ENCODE measurements around the gene SCP2.
A peak's percentile ranks its signal among the peaks of the same experiment; 100 is the strongest.

SCP2 gene

GRCh38 chr1:52907068-52907811, 19.8 kb upstream of the SCP2 start:
- H3K36me3 ChIP-seq (replicated peaks), result no peaks in the 10 kb centered on the region
- no peak overlapping the region for H3K4me3 ChIP-seq
- H3K27me3 ChIP-seq (ENCODE audit: low read depth), result no peaks in the 10 kb centered on the region
- no peaks in the 10 kb centered on the region for H3K9me3 ChIP-seq
- peaks cover 5% of the 10 kb centered on the region; the same call in 1 of the 2 replicates for H3K4me1 ChIP-seq
- no peak for DNase-seq (ENCODE audit: low spot score in 2 of 2)
- in situ Hi-C loops (cut with MboI; ENCODE audit: low sequenced_read_pairs), result loop anchor here (25.0 kb wide), 1 partner anchor 280 kb away; the partner anchor contains the start of gene CPT2

GRCh38 chr1:52907812-52908153, 19.3 kb upstream of the SCP2 start:
- in situ Hi-C loops (cut with MboI; ENCODE audit: low sequenced_read_pairs), result loop anchor here (25.0 kb wide), 1 partner anchor 280 kb away; the partner anchor contains the start of gene CPT2
- H3K9me3 ChIP-seq, result no peaks in the 10 kb centered on the region
- H3K4me1 ChIP-seq, result peaks cover 5% of the 10 kb centered on the region; the same call in 1 of the 2 replicates
- H3K36me3 ChIP-seq (replicated peaks), result no peaks in the 10 kb centered on the region
- no peak overlapping the region for H3K4me3 ChIP-seq
- DNase-seq (ENCODE audit: low spot score in 2 of 2), result no peak
- no peaks in the 10 kb centered on the region for H3K27me3 ChIP-seq (ENCODE audit: low read depth)

- DNase-seq (ENCODE audit: low spot score in 2 of 2), result no peak
- H3K4me1 ChIP-seq, result no peaks in the 10 kb centered on the region
- H3K36me3 ChIP-seq (replicated peaks), result no peaks in the 10 kb centered on the region
- in situ Hi-C loops (cut with MboI; ENCODE audit: low sequenced_read_pairs), result loop anchor here (25.0 kb wide), 1 partner anchor 276 kb away; the partner anchor contains the start of gene CPT2
- no peak overlapping the region for H3K4me3 ChIP-seq
- no peaks in the 10 kb centered on the region for H3K9me3 ChIP-seq
- no peaks in the 10 kb centered on the region for H3K27me3 ChIP-seq (ENCODE audit: low read depth)
Observed at GRCh38 chr1:52911541-52911940, 15.5 kb upstream of the SCP2 start.

GRCh38 chr1:52913014-52913413, 14.1 kb upstream of the SCP2 start:
- no peaks in the 10 kb centered on the region for H3K4me1 ChIP-seq

GRCh38 chr1:52913537-52913936, 13.5 kb upstream of the SCP2 start:
- no peaks in the 10 kb centered on the region for H3K4me1 ChIP-seq
- H3K4me3 ChIP-seq, result no peak overlapping the region
- H3K27me3 ChIP-seq (ENCODE audit: low read depth), result no peaks in the 10 kb centered on the region
- in situ Hi-C loops (cut with MboI; ENCODE audit: low sequenced_read_pairs), result loop anchor here (25.0 kb wide), 1 partner anchor 274 kb away; the partner anchor contains the start of gene CPT2
- no peaks in the 10 kb centered on the region for H3K9me3 ChIP-seq
- H3K36me3 ChIP-seq (replicated peaks), result no peaks in the 10 kb centered on the region
- peak in 1 of 2 experiments; percentile 59 for DNase-seq (ENCODE audit: low spot score in 2 of 2)

More at GRCh38 chr1:52913014-52913413, 14.1 kb upstream of the SCP2 start:
- Histone ChIP-seq H3K9me3 (no peaks in the 10 kb centered on the region), H3K36me3 (replicated peaks) (no peaks in the 10 kb centered on the region), H3K27me3 (ENCODE audit: low read depth) (no peaks in the 10 kb centered on the region), H3K4me3 (no peak overlapping the region)
- no peak for DNase-seq (ENCODE audit: low spot score in 2 of 2)
- in situ Hi-C loops (cut with MboI; ENCODE audit: low sequenced_read_pairs), result loop anchor here (25.0 kb wide), 1 partner anchor 274 kb away; the partner anchor contains the start of gene CPT2

- in situ Hi-C loops (cut with MboI; ENCODE audit: low sequenced_read_pairs), result loop anchor here (25.0 kb wide), 1 partner anchor 273 kb away; the partner anchor contains the start of gene CPT2
- no peaks in the 10 kb centered on the region for H3K36me3 ChIP-seq (replicated peaks)
- H3K9me3 ChIP-seq, result no peaks in the 10 kb centered on the region
- no peaks in the 10 kb centered on the region for H3K4me1 ChIP-seq
- no peak for DNase-seq (ENCODE audit: low spot score in 2 of 2)
- no peak overlapping the region for H3K4me3 ChIP-seq
- H3K27me3 ChIP-seq (ENCODE audit: low read depth), result no peaks in the 10 kb centered on the region
Observed at GRCh38 chr1:52914463-52914862, 12.6 kb upstream of the SCP2 start.

GRCh38 chr1:52915211-52915854, 11.7 kb upstream of the SCP2 start:
- Histone ChIP-seq H3K9me3 (no peaks in the 10 kb centered on the region), H3K4me1 (no peaks in the 10 kb centered on the region), H3K36me3 (replicated peaks) (no peaks in the 10 kb centered on the region), H3K4me3 (no peak overlapping the region), H3K27me3 (ENCODE audit: low read depth) (no peaks in the 10 kb centered on the region)
- no peak for DNase-seq (ENCODE audit: low spot score in 2 of 2)
- in situ Hi-C loops (cut with MboI; ENCODE audit: low sequenced_read_pairs), result loop anchor here (25.0 kb wide), 1 partner anchor 272 kb away; the partner anchor contains the start of gene CPT2

- in situ Hi-C loops (cut with MboI; ENCODE audit: low sequenced_read_pairs), result loop anchor here (25.0 kb wide), 1 partner anchor 271 kb away; the partner anchor contains the start of gene CPT2
- no peak for DNase-seq (ENCODE audit: low spot score in 2 of 2)
- H3K4me3 ChIP-seq, result no peak overlapping the region
- no peaks in the 10 kb centered on the region for H3K9me3 ChIP-seq
- H3K27me3 ChIP-seq (ENCODE audit: low read depth), result no peaks in the 10 kb centered on the region
- no peaks in the 10 kb centered on the region for H3K4me1 ChIP-seq
- no peaks in the 10 kb centered on the region for H3K36me3 ChIP-seq (replicated peaks)
Observed at GRCh38 chr1:52915855-52916220, 11.2 kb upstream of the SCP2 start.

- H3K9me3 ChIP-seq, result no peaks in the 10 kb centered on the region
- in situ Hi-C loops (cut with MboI; ENCODE audit: low sequenced_read_pairs), result loop anchor here (25.0 kb wide), 1 partner anchor 271 kb away; the partner anchor contains the start of gene CPT2
- no peaks in the 10 kb centered on the region for H3K4me1 ChIP-seq
- no peak overlapping the region for H3K4me3 ChIP-seq
- no peaks in the 10 kb centered on the region for H3K36me3 ChIP-seq (replicated peaks)
- no peak for DNase-seq (ENCODE audit: low spot score in 2 of 2)
- H3K27me3 ChIP-seq (ENCODE audit: low read depth), result no peaks in the 10 kb centered on the region
Observed at GRCh38 chr1:52916241-52916975, 10.7 kb upstream of the SCP2 start.

GRCh38 chr1:52917156-52917555, 9.9 kb upstream of the SCP2 start:
- H3K36me3 ChIP-seq (replicated peaks), result no peaks in the 10 kb centered on the region
- no peaks in the 10 kb centered on the region for H3K9me3 ChIP-seq
- H3K27me3 ChIP-seq (ENCODE audit: low read depth), result no peaks in the 10 kb centered on the region
- no peak for DNase-seq (ENCODE audit: low spot score in 2 of 2)
- no peaks in the 10 kb centered on the region for H3K4me1 ChIP-seq
- no peak overlapping the region for H3K4me3 ChIP-seq
- in situ Hi-C loops (cut with MboI; ENCODE audit: low sequenced_read_pairs), result loop anchor here (25.0 kb wide), 1 partner anchor 270 kb away; the partner anchor contains the start of gene CPT2

- Histone ChIP-seq H3K27me3 (ENCODE audit: low read depth) (no peaks in the 10 kb centered on the region), H3K4me3 (no peak overlapping the region), H3K36me3 (replicated peaks) (no peaks in the 10 kb centered on the region), H3K4me1 (no peaks in the 10 kb centered on the region), H3K9me3 (no peaks in the 10 kb centered on the region)
- in situ Hi-C loops (cut with MboI; ENCODE audit: low sequenced_read_pairs), result loop anchor here (25.0 kb wide), 1 partner anchor 270 kb away; the partner anchor contains the start of gene CPT2
- DNase-seq (ENCODE audit: low spot score in 2 of 2), result no peak
Observed at GRCh38 chr1:52917581-52917980, 9.5 kb upstream of the SCP2 start.

- in situ Hi-C loops (cut with MboI; ENCODE audit: low sequenced_read_pairs), result loop anchor here (25.0 kb wide), 1 partner anchor 269 kb away; the partner anchor contains the start of gene CPT2
- no peaks in the 10 kb centered on the region for H3K36me3 ChIP-seq (replicated peaks)
- no peaks in the 10 kb centered on the region for H3K27me3 ChIP-seq (ENCODE audit: low read depth)
- H3K4me3 ChIP-seq, result no peak overlapping the region
- DNase-seq (ENCODE audit: low spot score in 2 of 2), result no peak
- H3K4me1 ChIP-seq, result no peaks in the 10 kb centered on the region
- no peaks in the 10 kb centered on the region for H3K9me3 ChIP-seq
Observed at GRCh38 chr1:52918201-52918600, 8.9 kb upstream of the SCP2 start.

- H3K36me3 ChIP-seq (replicated peaks), result no peaks in the 10 kb centered on the region
- no peak for DNase-seq (ENCODE audit: low spot score in 2 of 2)
- no peaks in the 10 kb centered on the region for H3K4me1 ChIP-seq
- no peaks in the 10 kb centered on the region for H3K9me3 ChIP-seq
- in situ Hi-C loops (cut with MboI; ENCODE audit: low sequenced_read_pairs), result loop anchor here (25.0 kb wide), 1 partner anchor 268 kb away; the partner anchor contains the start of gene CPT2
- no peaks in the 10 kb centered on the region for H3K27me3 ChIP-seq (ENCODE audit: low read depth)
- H3K4me3 ChIP-seq, result no peak overlapping the region
Observed at GRCh38 chr1:52919051-52919722, 7.9 kb upstream of the SCP2 start.
